HFFc6 (cell line): ENCODE measurements around the gene LMNB1. TPM values are rescaled to one million over a fixed set of nuclear protein-coding genes. Genes with fewer than 3 reads are reported as not detected.

Experiments used
- DNase-seq: peaks from one replicate; pipeline ENCODE4 v3.0.0-alpha.2; 2018
- H3K27ac Mint-ChIP-seq: 2 replicates; pipeline ENCODE4 v1.8.0; 2020; ENCODE audit warnings: mild to moderate bottlenecking, mixed read lengths
- H3K27me3 Mint-ChIP-seq: 2 replicates; pipeline ENCODE4 v1.8.0; 2021; ENCODE audit warnings: mild to moderate bottlenecking, moderate library complexity, mixed read lengths; ENCODE audit not compliant: insufficient read depth
- H3K36me3 Mint-ChIP-seq: 2 replicates; pipeline ENCODE4 v1.8.0; 2021; ENCODE audit warnings: low read depth, mixed read lengths
- H3K4me1 Mint-ChIP-seq: 2 replicates; pipeline ENCODE4 v1.8.0; 2020; ENCODE audit warnings: low read depth, mixed read lengths
- H3K4me3 Mint-ChIP-seq: 2 replicates; pipeline ENCODE4 v1.8.0; 2020; ENCODE audit warnings: mild to moderate bottlenecking, moderate library complexity, mixed read lengths
- H3K9me3 Mint-ChIP-seq: 2 replicates; pipeline ENCODE4 v1.8.0; 2020; ENCODE audit warnings: mild to moderate bottlenecking, mixed read lengths
- CTCF ChIP-seq: fragments of 200-600 bp; sonication (generic); IDR thresholded peaks from 2 replicates; pipeline ENCODE4 v1.5.0; 2021; ENCODE audit warnings: antibody characterized with exemption, mild to moderate bottlenecking
- total RNA-seq, 6 experiments: library from RNA; stranded (reverse); fragmentation: NEBNext Ultra II Directional; extraction: Animal tissue kit (Norgen Biotek cat#: 25700); gene quantifications; 2 replicates in 1 of 6; 3 replicates in 5 of 6; pipeline ENCODE4 v1.2.3, GENCODE V29; 2021

The LMNB1 gene
- total RNA-seq, 6 experiments from 2014 or later = 26.2 to 55.4 (median 51.0) TPM

- H3K36me3 Mint-ChIP-seq = no peaks in the 10 kb centered on the region
- H3K4me1 Mint-ChIP-seq = peaks cover 10% of the 10 kb centered on the region
- H3K9me3 Mint-ChIP-seq = no peaks in the 10 kb centered on the region
- no peak overlapping the region for H3K27ac Mint-ChIP-seq
- TF ChIP-seq CTCF = no peak
- no peak for DNase-seq
- H3K27me3 Mint-ChIP-seq = no peaks in the 10 kb centered on the region; the same call in 1 of the 2 replicates
- no peak overlapping the region for H3K4me3 Mint-ChIP-seq
These were observed 70.5 kb downstream of the LMNB1 start for GRCh38 chr5:126847456-126847820.

GRCh38 chr5:126847826-126848251, 70.9 kb downstream of the LMNB1 start:
- H3K36me3 Mint-ChIP-seq = no peaks in the 10 kb centered on the region
- H3K27ac Mint-ChIP-seq = no peak overlapping the region
- peaks cover 10% of the 10 kb centered on the region for H3K4me1 Mint-ChIP-seq
- H3K4me3 Mint-ChIP-seq = no peak overlapping the region
- H3K27me3 Mint-ChIP-seq = no peaks in the 10 kb centered on the region; the same call in 1 of the 2 replicates
- no peak for TF ChIP-seq CTCF
- H3K9me3 Mint-ChIP-seq = no peaks in the 10 kb centered on the region
- no peak for DNase-seq

GRCh38 chr5:126848253-126848652, 71.3 kb downstream of the LMNB1 start:
- Mint-ChIP-seq H3K36me3 (peaks cover under 1% of the 10 kb centered on the region; the same call in 1 of the 2 replicates), H3K9me3 (no peaks in the 10 kb centered on the region), H3K4me3 (no peak overlapping the region), H3K27ac (no peak overlapping the region), H3K27me3 (no peaks in the 10 kb centered on the region; the same call in 1 of the 2 replicates), H3K4me1 (peaks cover 10% of the 10 kb centered on the region)
- TF ChIP-seq CTCF = no peak
- DNase-seq = no peak

- DNase-seq = no peak
- no peaks in the 10 kb centered on the region; the same call in 1 of the 2 replicates for H3K27me3 Mint-ChIP-seq
- peaks cover 10% of the 10 kb centered on the region for H3K4me1 Mint-ChIP-seq
- H3K9me3 Mint-ChIP-seq = no peaks in the 10 kb centered on the region
- TF ChIP-seq CTCF = no peak
- no peak overlapping the region for H3K27ac Mint-ChIP-seq
- peaks cover 9% of the 10 kb centered on the region; the same call in 1 of the 2 replicates for H3K36me3 Mint-ChIP-seq
- no peak overlapping the region for H3K4me3 Mint-ChIP-seq
These were observed 72.3 kb downstream of the LMNB1 start for GRCh38 chr5:126849101-126849678.

GRCh38 chr5:126851501-126852011, 74.6 kb downstream of the LMNB1 start:
- DNase-seq = no peak
- Mint-ChIP-seq H3K27ac (no peak overlapping the region), H3K4me1 (peaks cover 2% of the 10 kb centered on the region), H3K36me3 (peaks cover 9% of the 10 kb centered on the region; the same call in 1 of the 2 replicates), H3K9me3 (no peaks in the 10 kb centered on the region), H3K27me3 (no peaks in the 10 kb centered on the region; the same call in 1 of the 2 replicates), H3K4me3 (no peak overlapping the region)
- no peak for TF ChIP-seq CTCF
